Panc1 (cell line): Measurements from ENCODE around the gene LPP.

Experiments
- POLR2AphosphoS5 ChIP-seq: IDR thresholded peaks from 2 replicates; pipeline ENCODE4 v1.6.1; 2012; ENCODE audit warnings: mild to moderate bottlenecking, low read depth, low read length, moderate library complexity
- TCF7L2 ChIP-seq: IDR thresholded peaks from 2 replicates; pipeline ENCODE4 v1.6.1; 2011; ENCODE audit warnings: mild to moderate bottlenecking, low read depth, low read length, inconsistent platforms
- TF ChIP-seq, protein P1 (sequence below): fragments of 450-650 bp; IDR thresholded peaks from 2 replicates; pipeline ENCODE4 v1.5.1; 2017; ENCODE audit warnings: mild to moderate bottlenecking
- TF ChIP-seq, protein P2 (sequence below), 2 experiments: IDR thresholded peaks; 2 replicates each; pipeline ENCODE4 v1.6.1; 2011 to 2012; ENCODE audit warnings: low read depth in 2 of 2, control low read depth in 1 of 2, low read length in 1 of 2, mild to moderate bottlenecking in 1 of 2, moderate library complexity in 1 of 2; ENCODE audit not compliant: insufficient read depth in 1 of 2

DNA sequence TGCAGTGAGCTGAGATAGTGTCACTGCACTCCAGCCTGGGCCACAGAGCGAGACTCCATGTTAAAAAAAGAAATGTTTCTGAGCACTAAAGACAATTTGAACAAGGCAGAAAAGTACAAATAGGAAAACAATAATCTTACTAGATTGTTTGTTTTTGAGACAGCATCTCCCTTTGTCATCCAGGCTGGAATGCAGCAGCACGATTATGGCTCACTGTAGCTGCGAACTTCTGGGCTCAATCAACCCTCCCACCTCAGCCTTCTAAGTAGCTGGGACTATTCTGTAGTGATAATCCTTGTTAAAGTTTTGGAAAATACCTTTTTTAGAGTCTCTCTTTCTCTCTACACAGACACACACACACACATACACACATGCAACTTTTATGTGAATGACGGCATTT lies 107.1 kb downstream of the LPP start:
- TF ChIP-seq, protein P1, sequence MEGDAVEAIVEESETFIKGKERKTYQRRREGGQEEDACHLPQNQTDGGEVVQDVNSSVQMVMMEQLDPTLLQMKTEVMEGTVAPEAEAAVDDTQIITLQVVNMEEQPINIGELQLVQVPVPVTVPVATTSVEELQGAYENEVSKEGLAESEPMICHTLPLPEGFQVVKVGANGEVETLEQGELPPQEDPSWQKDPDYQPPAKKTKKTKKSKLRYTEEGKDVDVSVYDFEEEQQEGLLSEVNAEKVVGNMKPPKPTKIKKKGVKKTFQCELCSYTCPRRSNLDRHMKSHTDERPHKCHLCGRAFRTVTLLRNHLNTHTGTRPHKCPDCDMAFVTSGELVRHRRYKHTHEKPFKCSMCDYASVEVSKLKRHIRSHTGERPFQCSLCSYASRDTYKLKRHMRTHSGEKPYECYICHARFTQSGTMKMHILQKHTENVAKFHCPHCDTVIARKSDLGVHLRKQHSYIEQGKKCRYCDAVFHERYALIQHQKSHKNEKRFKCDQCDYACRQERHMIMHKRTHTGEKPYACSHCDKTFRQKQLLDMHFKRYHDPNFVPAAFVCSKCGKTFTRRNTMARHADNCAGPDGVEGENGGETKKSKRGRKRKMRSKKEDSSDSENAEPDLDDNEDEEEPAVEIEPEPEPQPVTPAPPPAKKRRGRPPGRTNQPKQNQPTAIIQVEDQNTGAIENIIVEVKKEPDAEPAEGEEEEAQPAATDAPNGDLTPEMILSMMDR, result no peak
- TF ChIP-seq, protein P2, sequence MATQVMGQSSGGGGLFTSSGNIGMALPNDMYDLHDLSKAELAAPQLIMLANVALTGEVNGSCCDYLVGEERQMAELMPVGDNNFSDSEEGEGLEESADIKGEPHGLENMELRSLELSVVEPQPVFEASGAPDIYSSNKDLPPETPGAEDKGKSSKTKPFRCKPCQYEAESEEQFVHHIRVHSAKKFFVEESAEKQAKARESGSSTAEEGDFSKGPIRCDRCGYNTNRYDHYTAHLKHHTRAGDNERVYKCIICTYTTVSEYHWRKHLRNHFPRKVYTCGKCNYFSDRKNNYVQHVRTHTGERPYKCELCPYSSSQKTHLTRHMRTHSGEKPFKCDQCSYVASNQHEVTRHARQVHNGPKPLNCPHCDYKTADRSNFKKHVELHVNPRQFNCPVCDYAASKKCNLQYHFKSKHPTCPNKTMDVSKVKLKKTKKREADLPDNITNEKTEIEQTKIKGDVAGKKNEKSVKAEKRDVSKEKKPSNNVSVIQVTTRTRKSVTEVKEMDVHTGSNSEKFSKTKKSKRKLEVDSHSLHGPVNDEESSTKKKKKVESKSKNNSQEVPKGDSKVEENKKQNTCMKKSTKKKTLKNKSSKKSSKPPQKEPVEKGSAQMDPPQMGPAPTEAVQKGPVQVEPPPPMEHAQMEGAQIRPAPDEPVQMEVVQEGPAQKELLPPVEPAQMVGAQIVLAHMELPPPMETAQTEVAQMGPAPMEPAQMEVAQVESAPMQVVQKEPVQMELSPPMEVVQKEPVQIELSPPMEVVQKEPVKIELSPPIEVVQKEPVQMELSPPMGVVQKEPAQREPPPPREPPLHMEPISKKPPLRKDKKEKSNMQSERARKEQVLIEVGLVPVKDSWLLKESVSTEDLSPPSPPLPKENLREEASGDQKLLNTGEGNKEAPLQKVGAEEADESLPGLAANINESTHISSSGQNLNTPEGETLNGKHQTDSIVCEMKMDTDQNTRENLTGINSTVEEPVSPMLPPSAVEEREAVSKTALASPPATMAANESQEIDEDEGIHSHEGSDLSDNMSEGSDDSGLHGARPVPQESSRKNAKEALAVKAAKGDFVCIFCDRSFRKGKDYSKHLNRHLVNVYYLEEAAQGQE (IDR thresholded peaks at IDR 0.05; ENCODE audit: insufficient read depth in 1 of 2, low read depth in 2 of 2, low read length in 1 of 2), result no peak
- no peak for TF ChIP-seq POLR2AphosphoS5
- TF ChIP-seq TCF7L2, result no peak
